Liver (tissue), 9 donors: ENCODE data around the gene PGS1. TPM values are rescaled to one million over a fixed set of nuclear protein-coding genes. Genes with fewer than 3 reads are reported as not detected.

Source experiments
- DNase-seq: peaks from one replicate; pipeline ENCODE4 v3.0.0-alpha.2; 2017; ENCODE audit warnings: low spot score
- H3K27ac ChIP-seq, 2 donors: one replicate each; pipeline ENCODE4 v1.7.0; 2013; ENCODE audit warnings: inconsistent platforms in 2 of 2, low read length in 2 of 2, control low read depth in 1 of 2, low read depth in 1 of 2, mild to moderate bottlenecking in 1 of 2
- H3K27me3 ChIP-seq, 4 donors: one replicate each; pipeline versions ENCODE4 v1.6.1 to v1.7.0; 2013; ENCODE audit warnings: low read length in 3 of 4, inconsistent platforms in 1 of 4, mild to moderate bottlenecking in 1 of 4, moderate library complexity in 1 of 4; ENCODE audit not compliant: control insufficient read depth in 4 of 4, insufficient read depth in 4 of 4
- H3K36me3 ChIP-seq, 4 donors: one replicate each; pipeline versions ENCODE4 v1.6.1 to v1.7.0; 2013; ENCODE audit warnings: low read length in 3 of 4, mild to moderate bottlenecking in 3 of 4, low read depth in 1 of 4, moderate library complexity in 1 of 4; ENCODE audit not compliant: control insufficient read depth in 4 of 4, insufficient read depth in 3 of 4
- H3K4me1 ChIP-seq, 4 donors: one replicate each; pipeline versions ENCODE4 v1.6.1 to v1.7.0; 2013; ENCODE audit warnings: low read length in 3 of 4, mild to moderate bottlenecking in 3 of 4, moderate library complexity in 1 of 4; ENCODE audit not compliant: control insufficient read depth in 4 of 4, insufficient read depth in 4 of 4
- H3K4me3 ChIP-seq, 3 donors: one replicate each; pipeline versions ENCODE4 v1.6.1 to v1.7.0; 2013; ENCODE audit warnings: low read length in 3 of 3, control low read depth in 1 of 3, low read depth in 1 of 3, mild to moderate bottlenecking in 1 of 3
- H3K9ac ChIP-seq, 2 donors: one replicate each; pipeline ENCODE4 v1.7.0; 2013; ENCODE audit warnings: low read length in 2 of 2, mild to moderate bottlenecking in 2 of 2, moderate library complexity in 2 of 2, control low read depth in 1 of 2, low read depth in 1 of 2
- H3K9me3 ChIP-seq, 4 donors: one replicate each; pipeline versions ENCODE4 v1.6.1 to v1.7.0; 2013; ENCODE audit warnings: low read length in 3 of 4; ENCODE audit not compliant: control insufficient read depth in 4 of 4
- ATF3 ChIP-seq: IDR thresholded peaks from 2 replicates; pipeline ENCODE4 v1.6.1; 2016; ENCODE audit warnings: antibody characterized with exemption
- CTCF ChIP-seq: fragments of 150-350 bp; IDR thresholded peaks from 2 replicates; pipeline ENCODE4 v1.5.1; 2017; ENCODE audit warnings: improper control_type of control experiment, low read depth, low read length; ENCODE audit not compliant: missing input control
- EGR1 ChIP-seq, 2 donors: IDR thresholded peaks; 2 replicates each; pipeline ENCODE4 v1.6.1; 2016 to 2018; ENCODE audit warnings: antibody characterized with exemption in 2 of 2, low read depth in 2 of 2
- FOXA2 ChIP-seq: IDR thresholded peaks from 2 replicates; pipeline ENCODE4 v1.6.1; 2016; ENCODE audit warnings: antibody characterized with exemption
- GABPA ChIP-seq, 2 donors: IDR thresholded peaks in 1 of 2; conservative IDR thresholded peaks in 1 of 2; 2 replicates each; pipeline ENCODE4 v1.6.1; 2016; ENCODE audit warnings: antibody characterized with exemption in 2 of 2, mild to moderate bottlenecking in 1 of 2, moderate library complexity in 1 of 2
- HNF4A ChIP-seq, 2 donors: conservative IDR thresholded peaks; 2 replicates each; pipeline ENCODE4 v1.6.1; 2016; ENCODE audit warnings: antibody characterized with exemption in 2 of 2, mild to moderate bottlenecking in 2 of 2
- HNF4G ChIP-seq: IDR thresholded peaks from 2 replicates; pipeline ENCODE4 v1.6.1; 2016; ENCODE audit warnings: antibody characterized with exemption
- JUND ChIP-seq, 2 donors: IDR thresholded peaks; 2 replicates each; pipeline ENCODE4 v1.6.1; 2016; ENCODE audit warnings: antibody characterized with exemption in 2 of 2
- MAX ChIP-seq: IDR thresholded peaks from 2 replicates; pipeline ENCODE4 v1.6.1; 2016; ENCODE audit warnings: antibody characterized with exemption
- NR2F2 ChIP-seq: IDR thresholded peaks from 2 replicates; pipeline ENCODE4 v1.6.1; 2016; ENCODE audit warnings: antibody characterized with exemption
- RAD21 ChIP-seq, 2 donors: IDR thresholded peaks; 2 replicates each; pipeline ENCODE4 v1.6.1; 2016; ENCODE audit warnings: antibody characterized with exemption in 2 of 2, mild to moderate bottlenecking in 2 of 2
- REST ChIP-seq: IDR thresholded peaks from 2 replicates; pipeline ENCODE4 v1.6.1; 2016; ENCODE audit warnings: antibody characterized with exemption, mild to moderate bottlenecking
- RXRA ChIP-seq, 2 donors: IDR thresholded peaks; 2 replicates each; pipeline ENCODE4 v1.6.1; 2017 to 2018; ENCODE audit warnings: antibody characterized with exemption in 2 of 2, mild to moderate bottlenecking in 1 of 2
- SP1 ChIP-seq: IDR thresholded peaks from 2 replicates; pipeline ENCODE4 v1.6.1; 2018; ENCODE audit warnings: antibody characterized with exemption, mild to moderate bottlenecking
- TAF1 ChIP-seq: conservative IDR thresholded peaks from 2 replicates; pipeline ENCODE4 v1.6.1; 2016; ENCODE audit warnings: antibody characterized with exemption, mild to moderate bottlenecking
- YY1 ChIP-seq: IDR thresholded peaks from 2 replicates; pipeline ENCODE4 v1.6.1; 2016; ENCODE audit warnings: antibody characterized with exemption, mild to moderate bottlenecking
- ZBTB33 ChIP-seq: IDR thresholded peaks from 2 replicates; pipeline ENCODE4 v1.6.1; 2016; ENCODE audit warnings: antibody characterized with exemption
- WGBS: extraction: QIAGEN DNeasy Blood & Tissue Kit; methylation state at CpG from one replicate; pipeline ENCODE4 v1.1.7; 2013; 5-methylcytosine and 5-hydroxymethylcytosine counted together
- polyA plus RNA-seq, 2 donors: library from polyadenylated mRNA; stranded (reverse) in 1 of 2; unstranded in 1 of 2; fragments of 200-250 nt in 1 of 2; fragments of >200 nt in 1 of 2; fragmentation: Nextera tagmentation in 1 of 2; extraction: Ambion mirVana in 1 of 2; gene quantifications; one replicate each; pipeline versions ENCODE4 v1.2.1 to v1.2.3, GENCODE V29; 2013 to 2015
- total RNA-seq, 2 donors: library from RNA; depleted of rRNA; stranded (reverse); fragments of >200 nt; gene quantifications; one replicate each; pipeline ENCODE4 v1.2.3, GENCODE V29; 2014
- donor health status: healthy.
- donor health status: healthy.
- donor health status: healthy.
- donor health status: healthy.
- donor health status: healthy.

PGS1 gene
- total and polyA plus RNA-seq, 4 donors: 8.1 to 24.1 (median 12.2) TPM

- Histone ChIP-seq H3K4me3 (no peak overlapping the region), H3K9me3 (no peaks in the 10 kb centered on the region), H3K36me3 (peaks cover 6 to 27% (median 14%) of the 10 kb centered on the region in 4 donors), H3K9ac (no peak overlapping the region), H3K27me3 (no peaks in the 10 kb centered on the region), H3K4me1 (peaks cover 0 to 9% (median 1%) of the 10 kb centered on the region in 4 donors), H3K27ac (no peak overlapping the region)
- no peak for TF ChIP-seq HNF4A (conservative IDR thresholded peaks at IDR 0.05)
- TF ChIP-seq RAD21 (IDR thresholded peaks at IDR 0.05): no peak
- TF ChIP-seq HNF4G: no peak
- no peak for TF ChIP-seq TAF1
- no peak for TF ChIP-seq SP1
- TF ChIP-seq EGR1 (IDR thresholded peaks at IDR 0.05; ENCODE audit: low read depth in 2 of 2): no peak
- no peak for TF ChIP-seq RXRA (IDR thresholded peaks at IDR 0.05)
- TF ChIP-seq FOXA2: no peak
- no peak for TF ChIP-seq MAX
- no peak for TF ChIP-seq ZBTB33
- no peak for TF ChIP-seq ATF3
- no peak for TF ChIP-seq JUND (IDR thresholded peaks at IDR 0.05)
- TF ChIP-seq GABPA (IDR thresholded peaks at IDR 0.05 in 1 of 2, conservative IDR thresholded peaks at IDR 0.05 in 1 of 2): no peak
- no peak for TF ChIP-seq NR2F2
- no peak for TF ChIP-seq REST
- TF ChIP-seq CTCF: no peak
- no peak for TF ChIP-seq YY1
- no peak for DNase-seq
- WGBS: 86% methylated on average over 22 of the region's 22 CpGs
These were observed 41.7 kb downstream of the PGS1 start for GRCh38 chr17:78419970-78420815.
